ENCODE data around the gene FAM43B.

- no peak for TF ChIP-seq CTCF (IDR thresholded peaks at IDR 0.05; ENCODE audit: low read depth, low read length)
- no peak for TF ChIP-seq EZH2phosphoT487 (IDR thresholded peaks at IDR 0.05; ENCODE audit: low read depth)
These were observed 514 bp downstream of the FAM43B start for GRCh38 chr1:20552728-20553445.
